ENCODE data around the gene FTH1.
"Not testable (repeated sequence)": the region's sequence is repeated elsewhere in the genome, so short reads cannot be mapped to it uniquely, and the experiment has no call there.

The FTH1 gene

DNA sequence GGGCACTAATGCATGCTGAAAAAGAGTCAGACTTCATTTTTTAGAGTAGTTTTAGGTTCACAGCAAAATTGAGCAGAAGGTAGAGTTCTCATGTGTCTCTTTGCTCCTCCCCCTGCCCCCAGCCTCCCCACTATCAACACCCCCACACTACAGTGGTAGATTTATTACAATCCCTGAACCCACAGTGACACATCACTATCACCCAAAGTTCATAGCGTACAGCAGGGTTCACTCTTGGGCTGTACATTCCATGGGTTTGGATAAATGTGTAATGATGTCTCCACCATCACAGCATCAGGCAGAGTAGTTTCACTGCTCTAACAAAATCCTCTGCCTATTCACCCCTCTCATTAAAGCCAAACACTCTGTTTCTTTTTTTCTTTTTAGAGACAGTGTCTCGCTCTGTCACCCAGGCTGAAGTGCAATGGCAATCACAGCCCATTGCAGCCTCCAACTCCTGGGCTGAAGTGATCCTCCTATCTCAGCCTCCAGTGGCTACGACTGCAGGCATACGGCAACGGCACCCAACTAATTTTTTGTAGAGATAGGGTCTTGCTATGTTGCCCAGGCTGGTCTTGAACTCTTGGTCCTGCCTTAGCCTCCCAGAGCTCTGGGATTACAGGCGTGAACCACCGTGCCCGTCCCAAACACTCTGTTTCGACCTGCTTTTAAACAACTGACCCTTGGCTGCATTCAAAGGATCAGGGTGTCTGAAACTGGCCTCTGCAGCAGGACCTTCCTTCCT lies 13.2 kb downstream of the FTH1 start:
- Mint-ChIP-seq H3K36me3 (ENCODE audit: low read depth) (peaks cover 34% of the 10 kb centered on the region), H3K27ac (peak overlapping the region; percentile 89), H3K4me3 (peak overlapping the region; percentile 76), H3K27me3 (no peaks in the 10 kb centered on the region), H3K4me1 (ENCODE audit: low read depth) (peaks cover 60% of the 10 kb centered on the region), H3K9me3 (no peaks in the 10 kb centered on the region)
- intact Hi-C loops (cut with micrococcal nuclease), result no loop called here

DNA sequence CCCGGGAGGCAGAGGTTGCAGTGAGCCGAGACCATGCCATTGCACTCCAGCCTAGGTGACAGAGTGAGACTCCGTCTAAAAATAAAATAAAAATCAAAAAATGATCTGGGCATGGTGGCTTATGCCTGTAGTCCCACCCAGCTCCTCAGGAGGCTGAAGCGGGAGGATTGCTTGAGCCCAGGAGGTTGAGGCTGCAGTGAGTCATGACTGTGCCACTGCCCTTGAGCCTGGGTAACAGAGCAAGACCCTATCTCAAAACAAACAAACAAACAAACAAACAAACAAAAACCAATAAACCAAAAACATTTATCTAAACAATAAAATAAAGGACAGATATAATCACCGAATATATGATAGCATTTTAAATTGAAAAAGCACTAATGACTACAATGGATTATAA lies 13.8 kb downstream of the FTH1 start:
- H3K9me3 Mint-ChIP-seq; intact Hi-C loops (cut with micrococcal nuclease); H3K4me3 Mint-ChIP-seq; H3K27me3 Mint-ChIP-seq: not testable (repeated sequence)
- Mint-ChIP-seq H3K36me3 (ENCODE audit: low read depth) (peaks cover 27% of the 10 kb centered on the region), H3K4me1 (ENCODE audit: low read depth) (peaks cover 55% of the 10 kb centered on the region), H3K27ac (peak overlapping the region; percentile 89)

DNA sequence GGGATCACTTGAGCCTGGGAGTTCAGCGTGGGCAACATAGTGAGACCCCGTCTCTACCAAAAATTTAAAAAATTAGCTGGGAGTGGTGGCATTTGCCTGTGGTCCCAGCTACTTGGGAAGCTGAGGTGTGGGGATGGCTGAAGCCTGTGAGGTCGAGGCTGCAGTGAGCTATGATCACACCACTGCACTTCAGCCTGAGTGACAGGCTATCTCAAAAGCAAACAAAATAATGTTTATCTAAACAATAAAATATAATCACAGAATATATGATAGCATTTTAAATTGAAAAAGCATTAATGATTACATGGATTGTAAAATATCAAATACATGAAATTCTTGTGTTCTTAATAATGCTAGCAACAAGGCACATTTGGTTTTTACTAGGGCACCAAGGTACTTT lies 14.6 kb downstream of the FTH1 start:
- intact Hi-C loops (cut with micrococcal nuclease), result no loop called here
- no peak overlapping the region for H3K27ac Mint-ChIP-seq
- H3K27me3 Mint-ChIP-seq, result no peaks in the 10 kb centered on the region
- peaks cover 20% of the 10 kb centered on the region for H3K36me3 Mint-ChIP-seq (ENCODE audit: low read depth)
- no peaks in the 10 kb centered on the region for H3K9me3 Mint-ChIP-seq
- H3K4me3 Mint-ChIP-seq, result no peak overlapping the region
- peaks cover 50% of the 10 kb centered on the region for H3K4me1 Mint-ChIP-seq (ENCODE audit: low read depth)

DNA sequence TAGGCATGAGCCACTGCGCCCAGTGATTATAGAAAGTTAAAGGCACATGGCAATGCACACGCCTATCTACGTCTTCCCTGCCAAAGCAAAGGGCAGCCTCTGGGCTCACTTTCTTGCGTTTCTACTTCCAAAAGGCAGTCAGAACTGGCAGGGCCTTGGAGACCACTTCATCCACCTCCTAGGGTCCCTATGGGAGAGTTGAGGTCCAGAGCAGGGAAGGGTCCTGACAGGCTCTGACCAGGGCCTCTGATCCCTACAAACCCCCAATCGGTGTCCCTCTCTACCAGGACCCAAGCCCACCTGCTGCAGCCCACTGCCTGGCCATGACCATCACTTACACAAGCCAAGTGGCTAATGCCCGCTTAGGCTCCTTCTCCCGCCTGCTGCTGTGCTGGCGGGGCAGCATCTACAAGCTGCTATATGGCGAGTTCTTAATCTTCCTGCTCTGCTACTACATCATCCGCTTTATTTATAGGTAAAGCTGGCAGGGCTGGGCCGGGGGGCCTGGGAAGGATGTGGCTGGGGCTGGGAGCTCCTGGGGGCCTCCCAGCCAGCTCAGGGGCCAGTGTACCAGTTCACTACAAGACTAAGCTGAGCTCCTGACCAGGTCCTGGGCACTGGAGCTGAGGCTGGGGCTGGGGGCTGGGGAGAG lies 15.8 kb downstream of the FTH1 start:
- intact Hi-C loops (cut with micrococcal nuclease), result no loop called here
- peaks cover 9% of the 10 kb centered on the region for H3K36me3 Mint-ChIP-seq (ENCODE audit: low read depth)
- H3K27me3 Mint-ChIP-seq, result no peaks in the 10 kb centered on the region
- H3K4me1 Mint-ChIP-seq (ENCODE audit: low read depth), result peaks cover 48% of the 10 kb centered on the region
- no peak overlapping the region for H3K27ac Mint-ChIP-seq
- H3K4me3 Mint-ChIP-seq, result no peak overlapping the region
- no peaks in the 10 kb centered on the region for H3K9me3 Mint-ChIP-seq

DNA sequence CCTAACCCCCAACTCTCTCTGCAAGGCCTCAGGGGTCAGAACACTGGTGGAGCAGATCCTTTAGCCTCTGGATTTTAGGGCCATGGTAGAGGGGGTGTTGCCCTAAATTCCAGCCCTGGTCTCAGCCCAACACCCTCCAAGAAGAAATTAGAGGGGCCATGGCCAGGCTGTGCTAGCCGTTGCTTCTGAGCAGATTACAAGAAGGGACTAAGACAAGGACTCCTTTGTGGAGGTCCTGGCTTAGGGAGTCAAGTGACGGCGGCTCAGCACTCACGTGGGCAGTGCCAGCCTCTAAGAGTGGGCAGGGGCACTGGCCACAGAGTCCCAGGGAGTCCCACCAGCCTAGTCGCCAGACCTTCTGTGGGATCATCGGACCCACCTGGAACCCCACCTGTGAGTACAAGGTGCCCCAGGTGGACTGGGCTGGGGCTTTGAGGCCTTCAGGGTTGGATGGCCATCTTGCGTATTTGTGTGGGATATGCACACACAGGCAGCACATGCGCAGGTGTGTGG lies 17.3 kb downstream of the FTH1 start, which contains the start of gene BEST1:
BEST1 (plus strand) TSS at position 317 of the 513 bp plus-strand sequence. CDS start 1,456 bp downstream, outside the sequence.
- no peaks in the 10 kb centered on the region for H3K9me3 Mint-ChIP-seq
- H3K27ac Mint-ChIP-seq, result no peak within 1 kb of the TSS
- no peak within 1 kb of the TSS for H3K4me3 Mint-ChIP-seq
- no peaks in the 10 kb centered on the region for H3K36me3 Mint-ChIP-seq (ENCODE audit: low read depth)
- peaks cover 35% of the 10 kb centered on the region for H3K4me1 Mint-ChIP-seq (ENCODE audit: low read depth)
- intact Hi-C loops (cut with micrococcal nuclease), result no loop called here
- peaks cover 6% of the 10 kb centered on the region for H3K27me3 Mint-ChIP-seq

DNA sequence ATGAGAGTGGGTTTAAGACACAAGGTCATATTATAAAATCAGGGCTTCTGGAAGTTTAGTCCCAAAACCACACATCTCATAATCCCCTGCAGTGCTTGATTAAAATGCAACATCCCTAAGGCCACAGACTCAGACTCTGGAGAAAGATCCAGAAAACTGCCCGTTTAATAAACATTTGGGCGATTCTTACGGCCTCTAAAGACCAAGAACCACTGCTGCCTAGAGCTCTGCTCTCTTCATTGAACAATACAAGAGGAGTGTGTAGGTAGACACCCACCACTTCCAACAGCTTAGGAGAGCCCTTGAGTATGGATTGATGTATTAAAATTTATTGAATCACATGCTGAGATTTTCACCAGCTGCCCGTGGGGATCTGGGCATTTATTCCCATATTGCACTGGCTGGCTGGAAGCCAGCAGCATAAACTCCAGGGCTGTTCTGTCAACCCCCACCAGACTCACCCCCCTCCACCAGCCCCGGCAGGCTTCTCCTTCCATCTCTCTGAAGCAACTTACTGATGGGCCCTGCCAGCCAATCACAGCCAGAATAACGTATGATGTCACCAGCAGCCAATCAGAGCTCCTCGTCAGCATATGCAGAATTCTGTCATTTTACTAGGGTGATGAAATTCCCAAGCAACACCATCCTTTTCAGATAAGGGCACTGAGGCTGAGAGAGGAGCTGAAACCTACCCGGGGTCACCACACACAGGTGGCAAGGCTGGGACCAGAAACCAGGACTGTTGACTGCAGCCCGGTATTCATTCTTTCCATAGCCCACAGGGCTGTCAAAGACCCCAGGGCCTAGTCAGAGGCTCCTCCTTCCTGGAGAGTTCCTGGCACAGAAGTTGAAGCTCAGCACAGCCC lies 18.0 kb downstream of the FTH1 start:
- H3K9me3 Mint-ChIP-seq, result no peaks in the 10 kb centered on the region
- peaks cover 28% of the 10 kb centered on the region for H3K4me1 Mint-ChIP-seq (ENCODE audit: low read depth)
- H3K4me3 Mint-ChIP-seq, result no peak overlapping the region
- no peaks in the 10 kb centered on the region for H3K36me3 Mint-ChIP-seq (ENCODE audit: low read depth)
- intact Hi-C loops (cut with micrococcal nuclease), result loop anchor here (5.0 kb wide), 1 partner anchor 133 kb away; no protein-coding TSS in a partner anchor
- no peak overlapping the region for H3K27ac Mint-ChIP-seq
- H3K27me3 Mint-ChIP-seq, result peaks cover 11% of the 10 kb centered on the region

DNA sequence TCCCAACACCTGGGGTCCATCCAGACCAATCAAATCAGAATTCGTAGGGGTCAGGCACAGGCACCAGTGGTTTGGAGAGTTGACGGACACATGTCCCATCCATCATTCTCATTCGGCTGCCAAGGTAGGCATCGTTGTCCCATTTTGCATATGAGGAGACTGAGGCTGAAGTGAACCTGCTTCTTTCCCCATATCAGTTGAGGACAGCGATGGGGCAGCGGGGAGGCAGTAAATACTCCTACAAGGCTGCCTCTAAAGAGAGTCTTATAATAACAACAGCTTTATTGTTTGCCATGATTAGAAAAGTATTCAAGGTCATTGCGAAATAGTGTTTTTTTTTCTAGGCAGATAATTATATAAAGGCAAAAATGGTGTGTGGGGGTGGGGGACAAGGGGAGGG lies 18.9 kb downstream of the FTH1 start:
- Mint-ChIP-seq H3K4me3 (no peak overlapping the region), H3K9me3 (no peaks in the 10 kb centered on the region), H3K36me3 (ENCODE audit: low read depth) (no peaks in the 10 kb centered on the region), H3K27me3 (peaks cover 14% of the 10 kb centered on the region), H3K4me1 (ENCODE audit: low read depth) (peaks cover 26% of the 10 kb centered on the region), H3K27ac (no peak overlapping the region)
- intact Hi-C loops (cut with micrococcal nuclease), result loop anchor here (5.0 kb wide), 1 partner anchor 134 kb away; no protein-coding TSS in a partner anchor

DNA sequence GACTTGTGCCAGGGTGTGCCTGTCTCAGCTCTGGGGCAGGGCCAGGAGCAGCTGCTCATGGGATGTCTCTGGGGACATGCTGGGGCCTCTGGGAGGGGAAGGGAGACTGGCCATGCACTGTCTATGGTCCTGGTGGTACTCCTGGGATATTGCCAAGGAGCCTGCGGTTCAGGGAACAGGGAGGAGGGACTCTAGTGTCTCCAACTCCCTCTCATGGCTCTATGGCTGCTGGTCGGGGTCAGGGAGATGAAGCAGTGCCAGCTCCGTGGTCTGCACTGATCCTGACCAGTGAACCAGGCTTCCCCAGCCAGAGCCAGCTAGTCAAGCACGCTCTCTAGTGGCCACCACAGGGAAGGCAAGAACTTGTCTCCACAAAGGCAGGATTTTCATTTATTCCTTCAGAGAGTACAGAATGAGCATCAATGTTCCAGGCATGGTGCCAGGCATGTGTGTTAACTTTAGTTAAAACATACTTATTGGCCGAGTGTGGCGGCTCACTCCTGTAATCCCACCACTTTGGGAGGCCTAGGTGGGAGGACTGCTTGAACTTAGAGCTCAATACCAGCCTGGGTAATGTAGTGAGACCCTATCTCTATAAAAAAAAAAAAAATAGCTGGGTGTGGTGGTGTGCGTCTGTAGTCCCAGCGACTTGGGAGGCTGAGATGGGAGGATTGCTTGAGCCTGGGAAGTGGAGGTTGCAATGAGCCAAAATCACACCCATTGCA lies 19.8 kb downstream of the FTH1 start:
- H3K27me3 Mint-ChIP-seq, result peaks cover 14% of the 10 kb centered on the region
- no peaks in the 10 kb centered on the region for H3K9me3 Mint-ChIP-seq
- no peak overlapping the region for H3K4me3 Mint-ChIP-seq
- H3K27ac Mint-ChIP-seq, result peak overlapping the region; percentile 27
- no peaks in the 10 kb centered on the region for H3K36me3 Mint-ChIP-seq (ENCODE audit: low read depth)
- H3K4me1 Mint-ChIP-seq (ENCODE audit: low read depth), result peaks cover 26% of the 10 kb centered on the region
- intact Hi-C loops (cut with micrococcal nuclease), result loop anchor here (1.0 to 5.0 kb wide), 3 partner anchors 48 to 151 kb away; no protein-coding TSS in a partner anchor

DNA sequence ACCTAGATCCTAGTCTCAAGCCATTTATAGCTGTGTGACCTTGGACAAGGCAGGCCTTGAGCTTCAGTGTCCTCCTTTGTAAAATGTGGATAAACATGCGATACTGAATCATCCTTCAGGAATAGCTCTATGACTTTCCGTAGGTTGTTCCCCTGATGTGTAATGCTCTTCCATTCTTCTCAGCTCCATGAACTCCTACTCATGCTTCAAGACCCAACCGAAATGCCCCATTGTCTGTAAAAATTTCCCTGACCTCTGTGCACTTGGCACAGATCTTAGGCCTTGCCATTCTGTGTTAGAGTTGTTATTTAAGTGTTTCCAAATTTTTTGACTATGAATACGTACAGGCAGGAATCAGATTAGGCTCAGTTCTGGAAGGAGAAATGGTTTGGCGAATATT lies 20.5 kb downstream of the FTH1 start:
- Mint-ChIP-seq H3K36me3 (ENCODE audit: low read depth) (no peaks in the 10 kb centered on the region), H3K9me3 (no peaks in the 10 kb centered on the region), H3K4me3 (no peak overlapping the region), H3K27ac (no peak overlapping the region), H3K4me1 (ENCODE audit: low read depth) (peaks cover 22% of the 10 kb centered on the region), H3K27me3 (peaks cover 14% of the 10 kb centered on the region)
- intact Hi-C loops (cut with micrococcal nuclease), result loop anchor here (1.0 to 5.0 kb wide), 3 partner anchors 48 to 150 kb away; no protein-coding TSS in a partner anchor

DNA sequence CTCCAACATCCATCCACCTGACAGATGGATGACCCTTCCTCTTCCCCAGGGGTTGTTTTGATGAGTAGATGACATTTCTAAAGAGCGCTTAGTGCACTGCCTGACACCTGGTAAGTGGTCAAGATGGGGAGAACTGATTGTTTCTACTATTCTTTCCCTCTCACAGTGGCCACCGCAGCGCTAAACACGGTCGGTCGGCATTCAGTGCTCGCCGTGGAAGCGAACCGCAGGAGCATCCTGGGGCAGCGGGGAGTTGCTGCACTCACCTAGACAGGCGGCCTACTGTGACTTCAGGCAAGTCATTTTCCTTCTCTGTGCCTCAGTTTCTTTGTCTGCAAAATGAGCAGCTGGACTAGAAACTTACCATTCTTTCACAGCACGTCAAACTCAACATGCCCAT lies 22.2 kb downstream of the FTH1 start:
- intact Hi-C loops (cut with micrococcal nuclease), result loop anchor here (5.0 kb wide), 1 partner anchor 137 kb away; no protein-coding TSS in a partner anchor
- no peaks in the 10 kb centered on the region for H3K9me3 Mint-ChIP-seq
- no peaks in the 10 kb centered on the region for H3K36me3 Mint-ChIP-seq (ENCODE audit: low read depth)
- no peak overlapping the region for H3K4me3 Mint-ChIP-seq
- no peak overlapping the region for H3K27ac Mint-ChIP-seq
- peaks cover 16% of the 10 kb centered on the region for H3K27me3 Mint-ChIP-seq
- peaks cover 19% of the 10 kb centered on the region for H3K4me1 Mint-ChIP-seq (ENCODE audit: low read depth)

DNA sequence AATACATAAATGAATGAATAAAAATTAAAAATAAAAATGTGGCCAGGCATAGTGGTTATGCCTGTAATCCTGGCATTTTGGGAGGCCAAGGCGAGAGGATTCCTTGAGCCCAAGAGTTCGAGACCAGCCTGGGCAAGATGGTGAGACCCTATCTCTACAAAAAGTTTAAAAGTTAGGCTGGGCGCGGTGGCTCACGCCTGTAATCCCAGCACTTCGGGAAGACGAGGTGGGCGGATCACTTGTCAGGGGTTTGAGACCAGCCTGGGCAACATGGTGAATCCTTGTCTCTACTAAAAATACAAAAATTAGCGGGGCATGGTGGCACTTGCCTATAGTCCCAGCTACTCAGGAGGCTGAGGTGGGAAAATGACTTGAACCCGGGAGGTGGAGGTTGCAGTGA lies 27.0 kb downstream of the FTH1 start:
- H3K36me3 Mint-ChIP-seq (ENCODE audit: low read depth), result no peaks in the 10 kb centered on the region
- intact Hi-C loops (cut with micrococcal nuclease), result no loop called here
- H3K9me3 Mint-ChIP-seq, result peaks cover 21% of the 10 kb centered on the region
- H3K4me1 Mint-ChIP-seq (ENCODE audit: low read depth), result peaks cover 5% of the 10 kb centered on the region
- H3K27ac Mint-ChIP-seq, result no peak overlapping the region
- H3K27me3 Mint-ChIP-seq, result peaks cover 34% of the 10 kb centered on the region
- no peak overlapping the region for H3K4me3 Mint-ChIP-seq

DNA sequence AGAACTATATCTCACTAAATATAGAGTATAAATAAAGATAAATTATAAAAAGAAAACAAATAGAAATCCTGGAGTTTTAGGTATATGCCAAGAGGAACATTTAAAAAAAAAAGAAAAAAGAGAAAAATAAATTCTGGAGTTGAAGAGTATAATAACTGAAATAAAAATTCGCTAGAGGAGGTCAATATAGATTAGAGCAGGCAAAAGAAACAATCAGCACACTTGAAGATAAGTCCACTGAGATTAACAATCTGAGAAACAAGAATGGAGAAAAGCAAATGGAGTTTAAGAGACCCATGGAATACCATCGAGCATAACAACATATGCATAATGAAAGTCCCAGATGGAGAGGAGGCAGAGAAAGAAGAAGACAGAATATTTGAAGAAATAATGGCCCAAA lies 31.6 kb downstream of the FTH1 start:
- Mint-ChIP-seq H3K27ac (no peak overlapping the region), H3K27me3 (peaks cover 41% of the 10 kb centered on the region), H3K36me3 (ENCODE audit: low read depth) (no peaks in the 10 kb centered on the region), H3K9me3 (peaks cover 30% of the 10 kb centered on the region), H3K4me1 (ENCODE audit: low read depth) (no peaks in the 10 kb centered on the region), H3K4me3 (no peak overlapping the region)
- intact Hi-C loops (cut with micrococcal nuclease), result no loop called here

DNA sequence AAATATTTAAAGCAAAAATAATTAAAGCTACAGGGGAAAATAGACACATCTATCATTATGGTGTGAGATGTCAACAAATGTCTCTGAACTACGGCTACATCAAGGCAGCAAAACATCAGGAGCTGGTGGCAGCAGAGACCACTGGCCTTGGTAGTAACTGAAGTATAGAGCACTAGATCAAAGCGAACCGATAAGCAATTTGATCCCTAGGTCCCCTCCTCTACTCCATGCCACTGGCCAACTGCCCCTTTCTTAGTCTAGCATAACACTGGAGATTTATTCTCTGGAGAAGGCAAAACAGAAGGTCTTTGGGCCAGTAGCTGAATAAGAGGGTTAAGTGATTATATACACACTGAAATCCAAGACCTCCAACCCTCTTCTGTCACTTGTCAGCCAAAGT lies 36.5 kb downstream of the FTH1 start:
- peaks cover 9% of the 10 kb centered on the region for H3K4me1 Mint-ChIP-seq (ENCODE audit: low read depth)
- peaks cover 23% of the 10 kb centered on the region for H3K27me3 Mint-ChIP-seq
- H3K36me3 Mint-ChIP-seq (ENCODE audit: low read depth), result no peaks in the 10 kb centered on the region
- H3K4me3 Mint-ChIP-seq, result no peak overlapping the region
- intact Hi-C loops (cut with micrococcal nuclease), result no loop called here
- H3K27ac Mint-ChIP-seq, result no peak overlapping the region
- H3K9me3 Mint-ChIP-seq, result peaks cover 13% of the 10 kb centered on the region

All from dendritic cell treated with granulocyte-macrophage colony-stimulating factor and Interleukin-4, amounts not matched to agents 40 ng/mL and 50 ng/mL, for 4 days (primary cell).